B cell (primary cell): ENCODE data around the gene ZSCAN20. TPM values are rescaled to one million over a fixed set of nuclear protein-coding genes. Genes with fewer than 3 reads are reported as not detected.
A peak's percentile ranks its signal among the peaks of the same experiment; 100 is the strongest.

ENCODE experiments used
- ATAC-seq: fragments of 200-7000 bp; cut with Tn5 transposase; one replicate; pipeline ENCODE4 v1.10.0; 2021; ENCODE audit warnings: low read depth, mild to moderate bottlenecking, moderate number of reproducible peaks, moderate library complexity
- CTCF ChIA-PET: fragments of 350-600 bp; sonication (Branson Sonifier 250); formaldehyde crosslinking; loops from one replicate; lab custom pipeline; 2021; ENCODE audit warnings: antibody characterized with exemption, inconsistent platforms; lab: Charles Lee
- POLR2A ChIA-PET: fragments of 350-600 bp; sonication (Branson Sonifier 250); formaldehyde crosslinking; loops from one replicate; lab custom pipeline; 2021; ENCODE audit warnings: antibody characterized with exemption; lab: Charles Lee
- DNase-seq: peaks from one replicate; pipeline ENCODE4 v3.0.0; 2013
- H2AFZ ChIP-seq: 2 replicates; pipeline ENCODE4 v1.6.1; 2012; ENCODE audit warnings: mild to moderate bottlenecking, low read depth, low read length; ENCODE audit not compliant: insufficient read depth, poor library complexity, severe bottlenecking
- H3K27ac ChIP-seq, 2 donors: 1 replicate in 1 of 2; 2 replicates in 1 of 2; pipeline ENCODE4 v1.5.1; 2012 to 2013; ENCODE audit warnings: low read length in 2 of 2, mild to moderate bottlenecking in 2 of 2, moderate library complexity in 1 of 2
- H3K27me3 ChIP-seq, 4 experiments: fragments of 200-600 bp in 1 of 4; sonication (generic) in 1 of 4; replicated peaks in 1 of 4; 1 replicate in 2 of 4; 2 replicates in 2 of 4; pipeline versions ENCODE4 v1.6.1 to v1.7.0; 2013 to 2016; ENCODE audit warnings: low read length in 3 of 4, mild to moderate bottlenecking in 2 of 4, mixed read lengths in 1 of 4, moderate library complexity in 1 of 4; ENCODE audit not compliant: insufficient read depth in 4 of 4, control insufficient read depth in 3 of 4; ENCODE audit errors: control extremely low read depth in 1 of 4
- H3K36me3 ChIP-seq, 2 experiments: replicated peaks in 1 of 2; 1 replicate in 1 of 2; 2 replicates in 1 of 2; pipeline versions ENCODE4 v1.6.1 to v1.7.1; 2013; ENCODE audit warnings: low read length in 1 of 2; ENCODE audit not compliant: insufficient read depth in 2 of 2, control insufficient read depth in 1 of 2; ENCODE audit errors: control extremely low read depth in 1 of 2, extremely low read depth in 1 of 2
- H3K4me1 ChIP-seq, 2 donors: fragments of 200-600 bp in 1 of 2; sonication (generic) in 1 of 2; 1 replicate in 1 of 2; 2 replicates in 1 of 2; pipeline versions ENCODE4 v1.5.1 to v1.6.1; 2013 to 2017; ENCODE audit warnings: low read length in 2 of 2; ENCODE audit not compliant: control insufficient read depth in 2 of 2, insufficient read depth in 2 of 2
- H3K4me2 ChIP-seq: replicated peaks from 2 replicates; pipeline ENCODE3; 2012; ENCODE audit warnings: mild to moderate bottlenecking, low read depth, low read length; ENCODE audit not compliant: poor library complexity, severe bottlenecking
- H3K4me3 ChIP-seq, 5 experiments: fragments of 200-600 bp in 1 of 5; sonication (generic) in 1 of 5; 1 replicate in 3 of 5; 2 replicates in 2 of 5; pipeline versions ENCODE4 v1.5.1 to v1.7.0; 2011 to 2016; ENCODE audit warnings: low read length in 4 of 5, mild to moderate bottlenecking in 4 of 5, low read depth in 2 of 5, control low read depth in 1 of 5, moderate library complexity in 1 of 5; ENCODE audit not compliant: insufficient read depth in 1 of 5; ENCODE audit errors: control extremely low read depth in 1 of 5, extremely low read depth in 1 of 5
- H3K79me2 ChIP-seq: fragments of 200-600 bp; sonication (generic); one replicate; pipeline ENCODE4 v1.6.0; 2016; ENCODE audit warnings: low read length; ENCODE audit not compliant: control insufficient read depth, insufficient read depth
- H3K9ac ChIP-seq: fragments of 200-600 bp; sonication (generic); 2 replicates; pipeline ENCODE4 v1.6.1; 2017; ENCODE audit warnings: mild to moderate bottlenecking, low read length, moderate library complexity
- H3K9me3 ChIP-seq, 3 donors: one replicate each; pipeline versions ENCODE4 v1.6.1 to v1.7.1; 2013; ENCODE audit warnings: low read length in 2 of 3; ENCODE audit not compliant: control insufficient read depth in 2 of 3, insufficient read depth in 1 of 3; ENCODE audit errors: control extremely low read depth in 1 of 3
- H4K20me1 ChIP-seq: 2 replicates; pipeline ENCODE4 v1.6.0; 2012; ENCODE audit warnings: mild to moderate bottlenecking, low read length; ENCODE audit not compliant: insufficient read depth, control insufficient read depth, poor library complexity, severe bottlenecking
- H3K27ac Mint-ChIP-seq: one replicate; pipeline ENCODE4 v1.8.0; 2021; ENCODE audit warnings: mixed read lengths
- H3K27me3 Mint-ChIP-seq: one replicate; pipeline ENCODE4 v1.8.0; 2021; ENCODE audit warnings: mixed read lengths
- H3K4me1 Mint-ChIP-seq: one replicate; pipeline ENCODE4 v1.8.0; 2021; ENCODE audit warnings: mixed read lengths
- H3K4me3 Mint-ChIP-seq: one replicate; pipeline ENCODE4 v1.8.0; 2021; ENCODE audit warnings: mixed read lengths
- H3K9me3 Mint-ChIP-seq: one replicate; pipeline ENCODE4 v1.8.0; 2022; ENCODE audit warnings: mixed read lengths; ENCODE audit not compliant: insufficient read depth
- CTCF ChIP-seq: fragments of 200-600 bp; IDR thresholded peaks from one replicate; pipeline ENCODE4 v1.8.0; 2022; ENCODE audit warnings: antibody characterized with exemption, mild to moderate bottlenecking
- EZH2 ChIP-seq: IDR thresholded peaks from 2 replicates; pipeline ENCODE4 v1.6.1; 2012; ENCODE audit warnings: borderline replicate concordance, low read depth, mild to moderate bottlenecking, moderate library complexity, low read length; ENCODE audit not compliant: insufficient read depth, poor library complexity, severe bottlenecking
- WGBS: methylation state at CpG from one replicate; pipeline ENCODE4 v1.1.5; 2013; ENCODE audit warnings: missing lambda C conversion rate; ENCODE audit not compliant: insufficient coverage; 5-methylcytosine and 5-hydroxymethylcytosine counted together
- intact Hi-C: fragments of 100-400 bp; cut with micrococcal nuclease; formaldehyde crosslinking; loops from one replicate; pipeline ENCODE4 v1.10.0; 2022
- polyA plus RNA-seq: library from polyadenylated mRNA; depleted of rRNA; stranded (reverse); fragments of >200 nt; gene quantifications from 2 replicates; pipeline ENCODE4 v1.2.3, GENCODE V29; 2012
- total RNA-seq, 2 donors: library from RNA; stranded (reverse); fragments of 120-200 nt in 1 of 2; gene quantifications; 1 replicate in 1 of 2; 2 replicates in 1 of 2; pipeline versions ENCODE4 v1.2.3 to v1.2.4, GENCODE V29; 2013 to 2022

The ZSCAN20 gene
- total and polyA plus RNA-seq, 2 donors (not counting 1 experiment from before 2014, with no cell fraction given) = 0.18 to 3.7 TPM

GRCh38 chr1:33455539-33456501, 16.6 kb upstream of the ZSCAN20 start:
- no peaks in the 10 kb centered on the region for H3K79me2 ChIP-seq
- peak; percentile 67 for DNase-seq
- H3K4me3 Mint-ChIP-seq = no peak overlapping the region
- 47% methylated on average over 6 of the region's 8 CpGs for WGBS
- peak; percentile 77 for ATAC-seq
- H3K4me1 ChIP-seq = peaks cover 19 to 25% of the 10 kb centered on the region in 2 donors
- POLR2A ChIA-PET = no interaction called here
- H3K4me1 Mint-ChIP-seq = peaks cover 25% of the 10 kb centered on the region
- no peak overlapping the region for H3K9ac ChIP-seq
- H3K9me3 Mint-ChIP-seq = no peaks in the 10 kb centered on the region
- H3K27ac Mint-ChIP-seq = peak overlapping the region; percentile 7
- H3K36me3 ChIP-seq = no peaks in the 10 kb centered on the region
- peaks cover 3% of the 10 kb centered on the region for H3K27me3 Mint-ChIP-seq
- intact Hi-C loops = no loop called here
- TF ChIP-seq EZH2 (no peak), CTCF (peak; percentile 44)
- no peaks in the 10 kb centered on the region for H4K20me1 ChIP-seq
- H3K4me3 ChIP-seq = no peak overlapping the region
- peak overlapping the region; percentile 20 for H3K4me2 ChIP-seq
- no peak overlapping the region for H3K27ac ChIP-seq
- H2AFZ ChIP-seq = peak overlapping the region; percentile 43
- H3K27me3 ChIP-seq = no peaks in the 10 kb centered on the region
- H3K9me3 ChIP-seq = no peaks in the 10 kb centered on the region
- CTCF ChIA-PET = interaction anchor here (0.6 to 2.2 kb wide), 10 partner anchors 10 to 262 kb away, joined by 3 to 10 read pairs (median 4); no protein-coding TSS in a partner anchor

GRCh38 chr1:33456502-33456886, 16.0 kb upstream of the ZSCAN20 start:
- Histone ChIP-seq H3K4me1 (peaks cover 25 to 31% of the 10 kb centered on the region in 2 donors), H3K9me3 (no peaks in the 10 kb centered on the region), H3K4me2 (no peak overlapping the region), H3K36me3 (no peaks in the 10 kb centered on the region), H3K27me3 (no peaks in the 10 kb centered on the region), H3K27ac (no peak overlapping the region), H3K9ac (no peak overlapping the region), H2AFZ (no peak overlapping the region), H3K4me3 (no peak overlapping the region), H3K79me2 (no peaks in the 10 kb centered on the region), H4K20me1 (no peaks in the 10 kb centered on the region)
- Mint-ChIP-seq H3K27me3 (peaks cover 3% of the 10 kb centered on the region), H3K4me3 (no peak overlapping the region), H3K9me3 (no peaks in the 10 kb centered on the region), H3K27ac (no peak overlapping the region), H3K4me1 (peaks cover 32% of the 10 kb centered on the region)
- ATAC-seq (no peak), DNase-seq (no peak)
- POLR2A ChIA-PET = no interaction called here
- CTCF ChIA-PET = interaction anchor here (0.6 to 2.2 kb wide), 9 partner anchors 10 to 263 kb away, joined by 3 to 10 read pairs (median 5); no protein-coding TSS in a partner anchor
- TF ChIP-seq CTCF = no peak
- no peak for TF ChIP-seq EZH2
- 100% methylated on average over 1 of the region's 6 CpGs for WGBS
- intact Hi-C loops = no loop called here
